Dermis microvascular lymphatic vessel endothelial cell (primary cell): ENCODE results near the gene CNOT11. TPM values are rescaled to one million over a fixed set of nuclear protein-coding genes. Genes with fewer than 3 reads are reported as not detected.
A peak's percentile ranks its signal among the peaks of the same experiment; 100 is the strongest.

Experiments used
- DNase-seq, 2 donors: peaks; one replicate each; pipeline versions ENCODE4 v3.0.0 to v3.0.0-alpha.2; 2010; ENCODE audit warnings: low read depth in 2 of 2
- total RNA-seq: library from RNA; depleted of rRNA; stranded (reverse); fragments of >200 nt; gene quantifications from 2 replicates; pipeline ENCODE4 v1.2.1, GENCODE V29; 2014

Gene CNOT11
- total RNA-seq, 1 donor from 2014 or later: 18.1 TPM

- DNase-seq: no peak
Observed at GRCh38 chr2:101274142-101274541, 21.5 kb downstream of the CNOT11 start.

GRCh38 chr2:101277111-101277510, 24.4 kb downstream of the CNOT11 start:
- DNase-seq: peak in 1 of 2 donors; percentile 40

GRCh38 chr2:101278925-101279324, 26.2 kb downstream of the CNOT11 start:
- DNase-seq: no peak

GRCh38 chr2:101281482-101281881, 28.8 kb downstream of the CNOT11 start:
- DNase-seq: no peak

GRCh38 chr2:101282980-101283379, 30.3 kb downstream of the CNOT11 start:
- DNase-seq: no peak

GRCh38 chr2:101286684-101287083, 34.0 kb downstream of the CNOT11 start:
- no peak for DNase-seq

GRCh38 chr2:101287303-101287702, 34.6 kb downstream of the CNOT11 start:
- no peak for DNase-seq

- DNase-seq: no peak
Observed at GRCh38 chr2:101290711-101291110, 38.0 kb downstream of the CNOT11 start.

GRCh38 chr2:101291973-101292372, 39.3 kb downstream of the CNOT11 start:
- DNase-seq: no peak

GRCh38 chr2:101293544-101293943, 40.9 kb downstream of the CNOT11 start:
- no peak for DNase-seq

- peak in 1 of 2 donors; percentile 26 for DNase-seq
Observed at GRCh38 chr2:101294861-101295260, 42.2 kb downstream of the CNOT11 start.

- DNase-seq: peak in 1 of 2 donors; percentile 35
Observed at GRCh38 chr2:101295895-101296294, 43.2 kb downstream of the CNOT11 start.

GRCh38 chr2:101296371-101296770, 43.7 kb downstream of the CNOT11 start:
- no peak for DNase-seq

GRCh38 chr2:101297383-101297782, 44.7 kb downstream of the CNOT11 start:
- DNase-seq: no peak

- DNase-seq: no peak
Observed at GRCh38 chr2:101299604-101300003, 46.9 kb downstream of the CNOT11 start.

- DNase-seq: no peak
Observed at GRCh38 chr2:101300164-101300563, 47.5 kb downstream of the CNOT11 start.

- DNase-seq: no peak
Observed at GRCh38 chr2:101300836-101301235, 48.1 kb downstream of the CNOT11 start.

GRCh38 chr2:101302016-101302415, 49.3 kb downstream of the CNOT11 start:
- DNase-seq: no peak

GRCh38 chr2:101303688-101304087, 51.0 kb downstream of the CNOT11 start:
- DNase-seq: no peak

GRCh38 chr2:101305035-101305434, 52.3 kb downstream of the CNOT11 start:
- no peak for DNase-seq

- peak in 1 of 2 donors; percentile 71 for DNase-seq
Observed at GRCh38 chr2:101305492-101306078, 52.9 kb downstream of the CNOT11 start.

- no peak for DNase-seq
Observed at GRCh38 chr2:101306410-101306809, 53.7 kb downstream of the CNOT11 start.

GRCh38 chr2:101307503-101307902, 54.8 kb downstream of the CNOT11 start:
- DNase-seq: peak in 1 of 2 donors; percentile 12

- DNase-seq: peak in 1 of 2 donors; percentile 25
Observed at GRCh38 chr2:101307950-101308431, 55.3 kb downstream of the CNOT11 start.
